Transverse colon (tissue), 3 donors: ENCODE measurements around the gene MKLN1.

ENCODE experiments used
- CTCF ChIP-seq, 5 experiments: fragments of 200-600 bp in 3 of 5; fragments of 450-650 bp in 2 of 5; sonication (generic) in 3 of 5; IDR thresholded peaks; 1 replicate in 2 of 5; 2 replicates in 3 of 5; pipeline ENCODE4 v1.5.1; 2016 to 2017; ENCODE audit warnings: antibody characterized with exemption in 5 of 5, inconsistent platforms in 3 of 5, mild to moderate bottlenecking in 2 of 5, moderate library complexity in 1 of 5
- EP300 ChIP-seq: sonication (generic); formaldehyde crosslinking; IDR thresholded peaks from one replicate; pipeline ENCODE4 v1.6.1; 2017; ENCODE audit warnings: antibody characterized with exemption, low read depth
- POLR2A ChIP-seq: fragments of 450-650 bp; IDR thresholded peaks from one replicate; pipeline ENCODE4 v1.6.1; 2016; ENCODE audit warnings: antibody characterized with exemption, mild to moderate bottlenecking, moderate library complexity

GRCh38 chr7:131438969-131439368 lies 111.3 kb downstream of the MKLN1 start:
- TF ChIP-seq POLR2A, result no peak
- no peak for TF ChIP-seq CTCF (IDR thresholded peaks at IDR 0.05)
- no peak for TF ChIP-seq EP300
